Gastroesophageal sphincter (tissue), 3 donors: Measurements from ENCODE around the gene FRK.

Experiments used
- POLR2AphosphoS5 ChIP-seq: sonication (generic); formaldehyde crosslinking; IDR thresholded peaks from one replicate; pipeline ENCODE4 v1.6.1; 2017; ENCODE audit warnings: antibody characterized with exemption
- TF ChIP-seq, protein P1 (sequence below), 4 experiments: fragments of 200-600 bp in 2 of 4; fragments of 450-650 bp in 2 of 4; sonication (generic) in 1 of 4; IDR thresholded peaks; one replicate each; pipeline ENCODE4 v1.5.1; 2017 to 2019; ENCODE audit warnings: antibody characterized with exemption in 4 of 4, mild to moderate bottlenecking in 2 of 4, moderate library complexity in 2 of 4

DNA sequence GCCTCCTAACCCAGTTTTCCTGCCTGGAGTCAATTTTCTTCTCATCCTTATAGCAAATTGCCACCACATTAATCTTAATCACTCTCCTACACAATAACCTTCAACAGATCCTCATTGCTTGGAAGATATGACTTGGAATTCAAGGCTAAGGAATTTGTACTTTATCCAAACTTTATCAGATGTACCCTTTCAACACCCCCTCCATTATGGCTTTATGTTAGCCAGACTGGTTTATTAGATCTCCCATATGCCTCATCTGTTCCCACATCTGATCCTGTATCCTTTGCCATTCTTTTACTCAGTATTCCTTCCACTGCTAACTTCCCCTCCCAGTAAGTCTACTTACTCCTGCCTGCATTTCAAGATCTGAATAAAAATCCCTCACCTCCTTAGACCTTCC lies 4.0 kb upstream of the FRK start:
- no peak for TF ChIP-seq POLR2AphosphoS5
- TF ChIP-seq, protein P1, sequence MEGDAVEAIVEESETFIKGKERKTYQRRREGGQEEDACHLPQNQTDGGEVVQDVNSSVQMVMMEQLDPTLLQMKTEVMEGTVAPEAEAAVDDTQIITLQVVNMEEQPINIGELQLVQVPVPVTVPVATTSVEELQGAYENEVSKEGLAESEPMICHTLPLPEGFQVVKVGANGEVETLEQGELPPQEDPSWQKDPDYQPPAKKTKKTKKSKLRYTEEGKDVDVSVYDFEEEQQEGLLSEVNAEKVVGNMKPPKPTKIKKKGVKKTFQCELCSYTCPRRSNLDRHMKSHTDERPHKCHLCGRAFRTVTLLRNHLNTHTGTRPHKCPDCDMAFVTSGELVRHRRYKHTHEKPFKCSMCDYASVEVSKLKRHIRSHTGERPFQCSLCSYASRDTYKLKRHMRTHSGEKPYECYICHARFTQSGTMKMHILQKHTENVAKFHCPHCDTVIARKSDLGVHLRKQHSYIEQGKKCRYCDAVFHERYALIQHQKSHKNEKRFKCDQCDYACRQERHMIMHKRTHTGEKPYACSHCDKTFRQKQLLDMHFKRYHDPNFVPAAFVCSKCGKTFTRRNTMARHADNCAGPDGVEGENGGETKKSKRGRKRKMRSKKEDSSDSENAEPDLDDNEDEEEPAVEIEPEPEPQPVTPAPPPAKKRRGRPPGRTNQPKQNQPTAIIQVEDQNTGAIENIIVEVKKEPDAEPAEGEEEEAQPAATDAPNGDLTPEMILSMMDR (IDR thresholded peaks at IDR 0.05), result no peak
